Upper lobe of left lung (tissue), 6 donors: ENCODE results near the gene PARM1. TPM values are rescaled to one million over a fixed set of nuclear protein-coding genes. Genes with fewer than 3 reads are reported as not detected.

Experiments used
- ATAC-seq, 2 donors: fragments of 200-7000 bp; cut with Tn5 transposase; one replicate each; pipeline ENCODE4 v1.9.1; 2022; ENCODE audit warnings: mild to moderate bottlenecking in 2 of 2, moderate library complexity in 2 of 2; ENCODE audit not compliant: low FRiP score in 2 of 2
- DNase-seq, 2 donors: peaks; one replicate each; pipeline ENCODE4 v3.0.0-alpha.2; 2019 to 2020
- H3K27ac ChIP-seq, 4 donors: fragments of 200-600 bp; sonication (generic); one replicate each; pipeline ENCODE4 v1.5.1; 2016 to 2019
- H3K27me3 ChIP-seq, 4 donors: fragments of 200-600 bp; sonication (generic); one replicate each; pipeline ENCODE4 v1.5.1; 2017 to 2019
- H3K36me3 ChIP-seq, 4 donors: fragments of 200-600 bp; sonication (generic); one replicate each; pipeline ENCODE4 v1.5.1; 2016 to 2019
- H3K4me1 ChIP-seq, 4 donors: fragments of 200-600 bp; sonication (generic); one replicate each; pipeline ENCODE4 v1.5.1; 2018 to 2019
- H3K4me3 ChIP-seq, 4 donors: fragments of 200-600 bp; sonication (generic); one replicate each; pipeline ENCODE4 v1.5.1; 2017 to 2019; ENCODE audit warnings: mild to moderate bottlenecking in 2 of 4, moderate library complexity in 1 of 4
- H3K9me3 ChIP-seq, 4 donors: fragments of 200-600 bp; sonication (generic); one replicate each; pipeline ENCODE4 v1.5.1; 2018 to 2019
- EP300 ChIP-seq, 4 donors: sonication (generic); formaldehyde crosslinking; IDR thresholded peaks; one replicate each; pipeline ENCODE4 v1.5.1; 2017; ENCODE audit warnings: antibody characterized with exemption in 4 of 4, control low read depth in 2 of 4
- POLR2A ChIP-seq, 4 donors: fragments of 450-650 bp; IDR thresholded peaks; one replicate each; pipeline ENCODE4 v1.5.1; 2016 to 2017; ENCODE audit warnings: antibody characterized with exemption in 4 of 4, mild to moderate bottlenecking in 2 of 4
- POLR2AphosphoS5 ChIP-seq, 2 donors: sonication (generic); formaldehyde crosslinking; IDR thresholded peaks; one replicate each; pipeline ENCODE4 v1.5.1; 2017; ENCODE audit warnings: antibody characterized with exemption in 2 of 2
- WGBS, 2 donors: methylation state at CpG; one replicate each; pipeline ENCODE4 v1.1.5; 2017 to 2018; 5-methylcytosine and 5-hydroxymethylcytosine counted together
- total RNA-seq, 6 donors: library from RNA; depleted of rRNA in 4 of 6; stranded (reverse); fragments of >200 nt in 4 of 6; gene quantifications; one replicate each; pipeline versions ENCODE4 v1.1.0 to v1.2.1, GENCODE V29; 2016 to 2021
- TF ChIP-seq, protein P1 (sequence below), 6 experiments: fragments of 450-650 bp in 4 of 6; fragments of 200-600 bp in 2 of 6; sonication (generic) in 2 of 6; IDR thresholded peaks; one replicate each; pipeline ENCODE4 v1.5.1; 2016 to 2019; ENCODE audit warnings: antibody characterized with exemption in 6 of 6
- donor health status: DM: no; HTN: no; CAD: no; lungs with moderate emphysema.
- donor health status: DM: no; HTN: yes; CAD: no; lungs with severe emphysema.

The PARM1 gene
- total RNA-seq, 6 donors from 2014 or later, result 36.7 to 137 (median 74.5) TPM

DNA sequence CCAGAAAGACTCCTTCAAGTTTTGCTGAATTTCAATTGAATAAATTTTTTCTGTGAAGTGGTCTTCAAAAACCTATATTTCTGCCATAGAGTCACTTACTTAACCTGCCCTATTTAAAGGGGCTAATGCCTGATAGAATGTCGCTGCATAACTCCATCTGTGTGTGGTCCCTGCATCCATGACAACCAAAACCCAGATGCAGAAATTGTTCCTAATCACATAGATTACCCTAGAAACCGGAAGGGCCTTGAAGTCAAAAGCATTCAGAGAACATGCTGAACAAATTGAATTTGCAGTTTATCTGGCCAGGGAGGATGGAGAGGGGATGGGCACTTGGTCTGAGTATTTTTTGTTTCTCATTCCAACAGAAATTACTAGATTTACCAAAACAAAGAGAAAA, 1.5 kb upstream of the PARM1 start:
- no peak overlapping the region for H3K27ac ChIP-seq
- TF ChIP-seq POLR2A (IDR thresholded peaks at IDR 0.05) (no peak), POLR2AphosphoS5 (IDR thresholded peaks at IDR 0.05) (no peak), EP300 (IDR thresholded peaks at IDR 0.05) (no peak)
- TF ChIP-seq, protein P1, sequence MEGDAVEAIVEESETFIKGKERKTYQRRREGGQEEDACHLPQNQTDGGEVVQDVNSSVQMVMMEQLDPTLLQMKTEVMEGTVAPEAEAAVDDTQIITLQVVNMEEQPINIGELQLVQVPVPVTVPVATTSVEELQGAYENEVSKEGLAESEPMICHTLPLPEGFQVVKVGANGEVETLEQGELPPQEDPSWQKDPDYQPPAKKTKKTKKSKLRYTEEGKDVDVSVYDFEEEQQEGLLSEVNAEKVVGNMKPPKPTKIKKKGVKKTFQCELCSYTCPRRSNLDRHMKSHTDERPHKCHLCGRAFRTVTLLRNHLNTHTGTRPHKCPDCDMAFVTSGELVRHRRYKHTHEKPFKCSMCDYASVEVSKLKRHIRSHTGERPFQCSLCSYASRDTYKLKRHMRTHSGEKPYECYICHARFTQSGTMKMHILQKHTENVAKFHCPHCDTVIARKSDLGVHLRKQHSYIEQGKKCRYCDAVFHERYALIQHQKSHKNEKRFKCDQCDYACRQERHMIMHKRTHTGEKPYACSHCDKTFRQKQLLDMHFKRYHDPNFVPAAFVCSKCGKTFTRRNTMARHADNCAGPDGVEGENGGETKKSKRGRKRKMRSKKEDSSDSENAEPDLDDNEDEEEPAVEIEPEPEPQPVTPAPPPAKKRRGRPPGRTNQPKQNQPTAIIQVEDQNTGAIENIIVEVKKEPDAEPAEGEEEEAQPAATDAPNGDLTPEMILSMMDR (IDR thresholded peaks at IDR 0.05), result no peak
- H3K27me3 ChIP-seq, result peaks cover 0 to 4% (median 0%) of the 10 kb centered on the region in 4 donors
- peaks cover 6 to 30% (median 16%) of the 10 kb centered on the region in 4 donors for H3K4me1 ChIP-seq
- DNase-seq (no peak), ATAC-seq (no peak)
- no peaks in the 10 kb centered on the region for H3K9me3 ChIP-seq
- WGBS, 2 donors, result 65 to 82% methylated on average over 2 of the region's 2 CpGs
- no peak overlapping the region for H3K4me3 ChIP-seq
- H3K36me3 ChIP-seq, result no peaks in the 10 kb centered on the region

DNA sequence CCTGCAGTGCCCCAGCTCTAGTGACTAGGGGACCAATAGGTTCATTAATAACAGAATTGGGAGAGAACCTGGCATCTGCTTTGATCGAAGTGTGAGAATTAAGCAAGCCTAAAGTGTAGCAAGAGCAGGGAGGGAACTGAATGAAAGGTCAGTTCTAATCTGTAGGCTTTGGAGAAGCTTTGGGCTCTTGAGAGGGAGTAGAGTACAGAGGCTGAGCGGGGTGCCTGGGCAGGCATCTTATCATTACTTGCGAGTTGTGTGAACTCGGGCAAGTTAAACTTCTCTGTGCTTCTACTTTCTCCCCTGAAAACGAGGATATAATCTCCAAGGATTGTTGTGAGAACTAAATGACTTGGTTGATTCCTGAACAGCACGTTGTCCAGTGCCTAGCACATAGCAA, 906 bp upstream of the PARM1 start:
- TF ChIP-seq POLR2AphosphoS5 (IDR thresholded peaks at IDR 0.05) (no peak), POLR2A (IDR thresholded peaks at IDR 0.05) (no peak), EP300 (IDR thresholded peaks at IDR 0.05) (no peak)
- TF ChIP-seq, protein P1 (IDR thresholded peaks at IDR 0.05), result no peak
- DNase-seq (no peak), ATAC-seq (no peak)
- Histone ChIP-seq H3K27me3 (peaks cover 0 to 4% (median 0%) of the 10 kb centered on the region in 4 donors), H3K4me3 (no peak overlapping the region), H3K9me3 (no peaks in the 10 kb centered on the region), H3K4me1 (peaks cover 6 to 30% (median 16%) of the 10 kb centered on the region in 4 donors), H3K27ac (no peak overlapping the region), H3K36me3 (no peaks in the 10 kb centered on the region)
- WGBS, 2 donors, result 70 to 76% methylated on average over 6 of the region's 6 CpGs

DNA sequence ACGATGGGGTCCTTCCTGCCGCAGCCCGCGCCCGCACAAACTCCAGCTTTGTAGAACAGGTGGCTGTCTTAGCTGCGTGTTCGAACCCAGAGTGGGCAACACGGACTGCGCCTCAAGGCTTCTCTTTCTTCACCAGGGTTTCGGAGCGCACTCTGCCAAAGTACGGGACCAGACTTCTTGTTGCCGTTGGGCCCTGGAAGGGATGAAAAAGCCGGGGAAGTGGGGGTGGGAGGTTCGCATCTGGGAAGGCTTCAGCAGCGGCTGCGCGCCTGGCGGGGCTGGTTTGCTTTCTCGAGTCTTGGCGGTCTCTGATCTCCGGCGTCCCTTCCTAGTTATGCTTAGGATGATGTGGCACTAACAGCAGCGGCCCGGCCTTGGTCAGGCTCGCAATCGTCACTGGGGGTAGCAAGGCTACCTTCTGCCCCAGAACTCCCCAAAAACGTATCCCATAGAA, 673 bp downstream of the PARM1 start:
- Histone ChIP-seq H3K36me3 (no peaks in the 10 kb centered on the region), H3K27me3 (peaks cover 0 to 4% (median 0%) of the 10 kb centered on the region in 4 donors), H3K27ac (peak overlapping the region; percentile 76 to 88 (median 78)), H3K4me3 (peak overlapping the region; percentile 54 to 72 (median 55)), H3K9me3 (no peaks in the 10 kb centered on the region), H3K4me1 (peaks cover 6 to 30% (median 16%) of the 10 kb centered on the region in 4 donors)
- DNase-seq (peak; percentile 43 to 76), ATAC-seq (peak; percentile 7 to 40)
- TF ChIP-seq POLR2A (IDR thresholded peaks at IDR 0.05) (no peak), EP300 (IDR thresholded peaks at IDR 0.05) (no peak)
- 2 to 8% methylated on average over 7 to 28 of the region's 28 CpGs for WGBS, 2 donors

DNA sequence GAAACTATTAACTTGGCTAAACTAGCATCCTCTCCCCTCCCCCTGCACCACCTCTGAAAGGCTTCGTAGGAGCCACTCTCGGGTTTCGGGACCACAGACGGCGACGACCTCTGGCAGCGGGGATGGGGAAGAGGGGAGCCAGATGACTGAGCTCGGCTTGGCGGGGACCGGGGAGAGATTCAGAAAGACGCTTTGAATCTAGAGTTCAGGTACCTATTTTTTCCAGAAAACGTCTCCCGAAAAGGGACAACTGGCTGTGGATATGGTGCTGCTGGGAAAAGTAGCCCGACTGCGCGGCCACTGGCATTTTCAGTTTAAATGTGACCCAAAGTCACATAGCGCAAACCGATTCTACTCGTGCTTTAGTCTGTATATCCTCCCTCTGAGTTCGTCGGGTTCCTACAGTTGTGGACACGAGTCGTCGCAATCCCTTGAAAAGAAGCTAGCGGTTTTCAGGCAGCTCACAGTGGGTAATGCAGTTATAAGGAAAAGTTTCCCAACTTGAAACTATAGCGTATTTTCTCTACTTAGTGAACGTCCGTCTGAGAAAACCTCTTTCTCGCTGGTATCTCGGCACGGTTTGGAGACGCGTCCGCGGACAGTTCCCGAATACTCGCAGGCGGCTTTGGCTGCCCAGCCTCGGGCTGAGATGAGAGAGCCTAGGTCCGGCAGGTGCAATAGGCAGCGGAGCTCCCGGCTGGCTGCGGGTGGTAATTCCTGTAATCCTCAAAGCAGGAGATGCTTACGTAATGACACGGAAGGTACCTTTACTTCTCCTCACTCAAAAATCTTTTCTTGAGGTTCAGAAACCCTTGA, 1.3 kb downstream of the PARM1 start:
- Histone ChIP-seq H3K9me3 (no peaks in the 10 kb centered on the region), H3K36me3 (no peaks in the 10 kb centered on the region), H3K27ac (peak overlapping the region; percentile 76 to 88 (median 78)), H3K4me3 (peak overlapping the region; percentile 18 to 72 (median 54)), H3K27me3 (peaks cover 0 to 4% (median 0%) of the 10 kb centered on the region in 4 donors), H3K4me1 (peaks cover 6 to 30% (median 16%) of the 10 kb centered on the region in 4 donors)
- ATAC-seq (peak; percentile 51 to 64), DNase-seq (peak; percentile 58 to 74)
- TF ChIP-seq EP300 (IDR thresholded peaks at IDR 0.05) (peak in 2 of 4 donors; percentile 37 to 92), POLR2AphosphoS5 (IDR thresholded peaks at IDR 0.05) (peak in 1 of 2 donors; percentile 81), POLR2A (IDR thresholded peaks at IDR 0.05) (peak in 2 of 4 donors; percentile 55 to 74)
- TF ChIP-seq, protein P1 (IDR thresholded peaks at IDR 0.05), result no peak
- WGBS, 2 donors, result 1% methylated on average over 37 to 45 of the region's 45 CpGs

DNA sequence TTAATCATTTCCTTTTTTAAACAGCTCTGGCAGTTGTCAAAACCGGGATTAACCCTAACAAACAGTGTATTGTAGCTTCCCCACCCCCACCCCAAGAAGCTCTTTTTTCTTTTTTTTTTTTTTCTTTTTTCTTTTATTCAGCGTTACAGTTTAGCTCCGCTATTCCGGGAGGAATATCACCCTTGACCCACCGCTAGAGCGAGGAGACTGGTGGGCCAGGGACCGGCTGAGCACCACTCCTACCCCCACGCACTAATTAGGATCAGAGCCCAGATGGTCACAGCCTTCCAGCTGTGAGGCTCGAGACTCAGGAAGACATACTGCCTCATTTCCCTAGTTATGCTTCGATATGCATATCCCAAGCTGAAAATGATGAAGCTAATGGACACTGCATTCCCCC, 2.0 kb downstream of the PARM1 start:
- peaks cover 0 to 4% (median 0%) of the 10 kb centered on the region in 4 donors for H3K27me3 ChIP-seq

More for the DNA sequence above, 2.0 kb downstream of the PARM1 start:
- DNase-seq, result no peak
- Histone ChIP-seq H3K4me3 (peak overlapping the region in 3 of 4 donors; percentile 54 to 72 (median 55)), H3K9me3 (no peaks in the 10 kb centered on the region), H3K4me1 (peaks cover 6 to 30% (median 16%) of the 10 kb centered on the region in 4 donors), H3K36me3 (no peaks in the 10 kb centered on the region), H3K27ac (peak overlapping the region in 3 of 4 donors; percentile 38 to 88 (median 80))
- no peak for ATAC-seq
- TF ChIP-seq EP300 (IDR thresholded peaks at IDR 0.05), result no peak
- TF ChIP-seq POLR2AphosphoS5 (IDR thresholded peaks at IDR 0.05), result no peak
- no peak for TF ChIP-seq POLR2A (IDR thresholded peaks at IDR 0.05)
- TF ChIP-seq, protein P1 (IDR thresholded peaks at IDR 0.05), result no peak
- WGBS, 2 donors, result 21 to 25% methylated on average over 10 of the region's 10 CpGs
